GM12878 (cell line): ENCODE data around the gene WDFY4. TPM values are rescaled to one million over a fixed set of nuclear protein-coding genes. Genes with fewer than 3 reads are reported as not detected.
A peak's percentile ranks its signal among the peaks of the same experiment; 100 is the strongest.

ENCODE experiments used
- ATF3 ChIP-seq: IDR thresholded peaks from 2 replicates; pipeline ENCODE4 v1.6.1; 2011; ENCODE audit warnings: low read depth, mild to moderate bottlenecking, low read length, moderate library complexity, borderline replicate concordance; ENCODE audit errors: extremely low read depth
- FOXK2 ChIP-seq: fragments of 450-650 bp; IDR thresholded peaks from 2 replicates; pipeline ENCODE4 v1.6.1; 2017; ENCODE audit warnings: mild to moderate bottlenecking, moderate library complexity
- HDAC6 ChIP-seq: fragments of 200-600 bp; sonication (generic); IDR thresholded peaks from one replicate; pipeline ENCODE4 v1.8.0; 2017; ENCODE audit warnings: antibody characterized with exemption; ENCODE audit not compliant: unreplicated experiment
- IKZF2 ChIP-seq, 2 experiments: fragments of 450-650 bp; IDR thresholded peaks; 2 replicates each; pipeline ENCODE4 v1.6.1; 2017; ENCODE audit warnings: mild to moderate bottlenecking in 2 of 2, moderate library complexity in 2 of 2
- MEF2B ChIP-seq: fragments of 450-650 bp; IDR thresholded peaks from 2 replicates; pipeline ENCODE4 v1.6.1; 2018; ENCODE audit warnings: mild to moderate bottlenecking, moderate library complexity; ENCODE audit not compliant: partially characterized antibody, poor library complexity, severe bottlenecking
- POU2F2 ChIP-seq: IDR thresholded peaks from 3 replicates; pipeline ENCODE4 v1.6.1; 2011; ENCODE audit warnings: low read depth, mild to moderate bottlenecking, low read length, borderline replicate concordance
- SPI1 ChIP-seq: IDR thresholded peaks from 2 replicates; pipeline ENCODE4 v1.6.1; 2011; ENCODE audit warnings: low read depth, mild to moderate bottlenecking, low read length, moderate library complexity, borderline replicate concordance; ENCODE audit not compliant: insufficient read depth
- SUPT20H ChIP-seq: IDR thresholded peaks from 2 replicates; pipeline ENCODE4 v1.6.1; 2011; ENCODE audit warnings: low read depth, mild to moderate bottlenecking, low read length, moderate library complexity, borderline replicate concordance; ENCODE audit not compliant: control insufficient read depth
- ZBTB33 ChIP-seq: fragments of 450-650 bp; IDR thresholded peaks from 2 replicates; pipeline ENCODE4 v1.6.1; 2017; ENCODE audit warnings: mild to moderate bottlenecking
- polyA plus RNA-seq, 11 experiments: library from polyadenylated mRNA; depleted of rRNA in 4 of 11; unstranded in 6 of 11; stranded (reverse) in 5 of 11; fragments of >200 nt; fragmentation: Nextera tagmentation in 4 of 11; fragmentation: Illumina TruSeq in 1 of 11; extraction: Ambion mirVana in 4 of 11; extraction: Trizol in 1 of 11; gene quantifications; 1 replicate in 1 of 11; 2 replicates in 10 of 11; pipeline versions ENCODE4 v1.2.1 to v1.2.3, GENCODE V29; 2011 to 2016; ENCODE audit warnings: inconsistent platforms in 2 of 11, missing spikeins in 2 of 11, low read depth in 1 of 11
- total RNA-seq, 4 experiments: library from RNA; depleted of rRNA in 3 of 4; stranded (reverse); fragments of >200 nt in 3 of 4; fragmentation: Illumina TruSeq in 1 of 4; extraction: Trizol in 1 of 4; gene quantifications; 2 replicates each; pipeline versions ENCODE4 v1.2.1 to v1.2.3, GENCODE V29; 2013 to 2021
- TF ChIP-seq, protein P1 (sequence below): fragments of 450-650 bp; IDR thresholded peaks from 2 replicates; pipeline ENCODE4 v1.6.1; 2016; ENCODE audit warnings: mild to moderate bottlenecking

The WDFY4 gene
- total and polyA plus RNA-seq, 10 of the 15 experiments (the other 5 are each of a cell fraction or from before 2014, with no cell fraction given): 13.5 to 132 (median 47.3) TPM

GRCh38 chr10:48678041-48678440 lies 6.6 kb upstream of the WDFY4 start (continued):
- no peak for TF ChIP-seq ZBTB33
- TF ChIP-seq ATF3: no peak
- peak; percentile 20; the same call in 1 of the 2 replicates for TF ChIP-seq SPI1
- no peak for TF ChIP-seq SUPT20H
- TF ChIP-seq POU2F2: no peak
- TF ChIP-seq MEF2B: no peak
- TF ChIP-seq, protein P1, sequence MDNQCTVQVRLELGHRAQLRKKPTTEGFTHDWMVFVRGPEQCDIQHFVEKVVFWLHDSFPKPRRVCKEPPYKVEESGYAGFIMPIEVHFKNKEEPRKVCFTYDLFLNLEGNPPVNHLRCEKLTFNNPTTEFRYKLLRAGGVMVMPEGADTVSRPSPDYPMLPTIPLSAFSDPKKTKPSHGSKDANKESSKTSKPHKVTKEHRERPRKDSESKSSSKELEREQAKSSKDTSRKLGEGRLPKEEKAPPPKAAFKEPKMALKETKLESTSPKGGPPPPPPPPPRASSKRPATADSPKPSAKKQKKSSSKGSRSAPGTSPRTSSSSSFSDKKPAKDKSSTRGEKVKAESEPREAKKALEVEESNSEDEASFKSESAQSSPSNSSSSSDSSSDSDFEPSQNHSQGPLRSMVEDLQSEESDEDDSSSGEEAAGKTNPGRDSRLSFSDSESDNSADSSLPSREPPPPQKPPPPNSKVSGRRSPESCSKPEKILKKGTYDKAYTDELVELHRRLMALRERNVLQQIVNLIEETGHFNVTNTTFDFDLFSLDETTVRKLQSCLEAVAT: no peak
- TF ChIP-seq IKZF2 (IDR thresholded peaks at IDR 0.05): peak in 1 of 2 experiments; percentile 11; a peak in 1 of 4 replicates
- TF ChIP-seq FOXK2: no peak
- no peak for TF ChIP-seq HDAC6
